GM23248 (cell line): ENCODE data around the gene FPR2.

ENCODE experiments used
- EZH2 ChIP-seq: fragments of 200-600 bp; sonication (generic); IDR thresholded peaks from 2 replicates; pipeline ENCODE4 v1.6.1; 2018; ENCODE audit warnings: antibody characterized with exemption, mild to moderate bottlenecking; ENCODE audit not compliant: insufficient read depth, poor library complexity, severe bottlenecking
- EZH2phosphoT487 ChIP-seq: fragments of 200-600 bp; sonication (generic); IDR thresholded peaks from 2 replicates; pipeline ENCODE4 v1.6.1; 2018; ENCODE audit warnings: antibody characterized with exemption, moderate library complexity, mild to moderate bottlenecking, low read depth; ENCODE audit not compliant: insufficient read depth

GRCh38 chr19:51799034-51799773 lies 38.2 kb downstream of the FPR2 start:
- TF ChIP-seq EZH2 (no peak), EZH2phosphoT487 (no peak)
